ENCODE measurements around the gene MCUB.

The MCUB gene

DNA sequence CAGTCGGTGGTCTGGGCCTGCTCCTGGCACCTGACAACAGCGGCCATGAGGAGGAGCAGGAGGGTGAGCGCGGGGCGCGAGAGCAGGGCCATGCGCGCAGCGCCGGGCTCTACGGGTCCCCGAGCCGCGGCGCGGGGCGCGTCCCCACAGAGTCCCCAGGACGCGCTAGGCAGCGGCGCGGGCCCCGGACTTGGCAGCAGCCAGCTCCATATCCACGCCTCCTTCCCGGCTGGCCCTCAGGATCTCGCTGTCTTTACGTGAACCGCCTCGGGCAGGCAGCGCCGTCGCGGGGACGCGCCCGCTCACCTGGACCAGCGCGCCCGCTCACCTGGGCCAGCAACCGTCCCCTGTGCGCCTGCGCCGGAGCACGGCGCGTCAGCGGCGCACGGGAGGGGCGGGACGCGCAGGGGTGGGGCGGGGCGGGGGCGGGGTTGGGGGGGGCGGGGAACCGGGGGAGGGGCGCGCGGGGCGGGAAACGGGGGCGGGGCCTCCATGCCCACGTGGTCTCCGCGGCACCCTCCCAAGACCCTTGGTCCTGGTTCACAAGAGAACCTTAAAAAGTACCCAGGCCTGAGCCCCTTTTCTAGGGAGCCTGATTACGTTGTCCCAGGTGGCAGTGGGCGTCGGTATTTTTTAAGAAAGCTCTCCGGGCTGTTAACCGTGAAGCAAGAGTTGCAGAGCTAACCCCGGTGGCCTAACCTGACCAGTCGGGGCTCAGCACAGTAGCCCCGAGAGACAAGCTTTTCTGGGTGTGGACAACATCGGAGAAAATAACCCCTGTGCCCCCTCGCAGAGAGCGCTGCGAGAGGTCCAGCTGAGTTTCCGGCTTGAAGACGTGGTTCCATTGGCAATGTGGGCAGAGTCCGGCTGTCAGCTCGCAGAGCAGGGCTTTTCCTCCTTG is 169.9 kb downstream of the MCUB start, which contains the start of gene PLA2G12A:
PLA2G12A (minus strand) TSS at position 353 of the 901 bp plus-strand sequence; CDS start at position 92, 261 bp downstream.
- DNase-seq (ENCODE audit: low read depth) = peak; percentile 74

- DNase-seq (ENCODE audit: low read depth) = no peak
These were observed 170.8 kb downstream of the MCUB start for GRCh38 chr4:109730619-109731545.

GRCh38 chr4:109733728-109734127 is 173.7 kb downstream of the MCUB start:
- DNase-seq (ENCODE audit: low read depth) = no peak

DNA sequence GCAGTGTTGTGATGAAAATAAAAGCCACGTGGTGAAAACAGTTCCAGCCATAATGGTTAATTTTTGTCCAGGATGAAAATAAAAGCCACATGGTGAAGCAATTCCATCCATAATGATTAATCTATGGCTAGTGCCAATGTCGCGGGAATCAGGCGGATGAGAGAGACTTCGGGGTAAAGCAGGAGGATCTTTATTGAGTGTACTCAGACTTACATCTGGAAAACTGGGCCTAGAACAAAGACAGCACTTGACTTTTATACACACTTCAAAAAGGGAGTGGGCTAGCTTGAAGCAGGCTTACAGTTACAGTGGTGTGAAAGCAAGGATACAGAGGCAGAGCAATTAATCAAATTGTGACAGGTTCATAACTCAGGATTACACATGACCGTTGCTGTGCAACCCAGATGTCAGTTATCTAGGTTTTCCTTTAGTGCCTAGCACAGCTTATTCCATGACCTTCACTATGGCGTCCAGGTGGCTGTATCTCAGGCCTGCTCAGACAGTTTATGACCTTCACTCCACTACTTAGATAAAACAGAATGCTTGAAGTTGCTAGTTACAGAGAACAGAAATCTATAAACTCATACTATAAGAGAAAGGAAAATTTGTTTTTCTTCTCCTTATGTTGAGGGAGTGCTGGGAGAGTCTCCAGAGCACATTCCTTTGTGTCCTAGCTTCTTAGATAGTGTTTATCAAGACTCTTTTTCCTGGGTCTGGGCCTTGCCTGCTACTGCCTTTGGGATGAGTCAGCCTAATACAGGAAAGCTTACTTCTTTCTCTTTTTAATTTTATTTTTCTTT is 175.7 kb downstream of the MCUB start:
- no peak for DNase-seq (ENCODE audit: low read depth)

Data from T-helper 22 cell (primary cell).